ENCODE data around the gene ASCL5.

Gene ASCL5

DNA sequence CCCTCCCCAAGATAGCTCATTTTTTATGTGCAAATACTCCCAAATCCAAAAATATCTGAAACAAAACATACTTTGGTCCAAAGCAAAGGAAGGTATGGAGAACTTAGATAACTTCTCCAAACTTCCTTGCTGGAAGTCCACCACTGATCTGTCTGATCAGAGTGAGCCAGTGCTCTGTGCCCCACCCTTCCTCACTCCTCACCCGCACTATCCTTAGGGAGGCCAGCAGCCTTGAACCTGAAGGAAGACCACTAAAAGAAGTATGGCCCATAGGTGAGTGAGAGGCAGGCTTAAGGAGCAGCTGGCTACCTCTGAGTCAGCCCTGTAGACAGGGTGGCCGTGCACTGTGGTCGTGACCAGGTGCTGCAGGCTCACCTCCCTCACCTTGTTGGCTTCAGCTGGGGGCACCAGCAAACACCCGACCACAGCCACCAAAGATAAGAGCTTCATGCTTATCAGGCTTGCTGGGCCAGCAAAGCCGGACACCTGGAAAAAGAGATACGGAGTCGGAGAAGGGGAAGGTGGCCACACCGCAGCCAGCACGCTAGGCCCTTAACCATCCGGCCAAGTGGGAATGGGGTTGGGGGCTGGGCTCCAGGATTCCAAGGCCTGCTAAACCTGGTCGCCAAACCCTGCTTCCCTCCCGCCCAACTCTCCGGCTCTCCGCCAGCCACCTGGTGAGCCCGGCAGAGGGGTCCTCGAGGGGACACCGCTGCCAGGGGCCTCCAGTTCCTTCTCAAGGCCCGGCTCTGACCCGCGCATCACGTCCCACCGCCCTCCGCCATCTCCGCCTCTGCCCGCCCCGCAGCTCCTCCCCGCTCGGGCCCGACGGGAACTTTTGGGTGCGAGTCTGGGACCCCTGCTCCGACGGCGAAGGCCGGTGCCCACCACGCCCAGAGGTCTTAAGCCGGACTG is 26.7 kb upstream of the ASCL5 start:
- DNase-seq = no peak

- DNase-seq = no peak
Observed at GRCh38 chr1:201149400-201149799, 22.4 kb upstream of the ASCL5 start.

- DNase-seq = no peak
Observed at GRCh38 chr1:201147396-201148015, 20.5 kb upstream of the ASCL5 start.

DNA sequence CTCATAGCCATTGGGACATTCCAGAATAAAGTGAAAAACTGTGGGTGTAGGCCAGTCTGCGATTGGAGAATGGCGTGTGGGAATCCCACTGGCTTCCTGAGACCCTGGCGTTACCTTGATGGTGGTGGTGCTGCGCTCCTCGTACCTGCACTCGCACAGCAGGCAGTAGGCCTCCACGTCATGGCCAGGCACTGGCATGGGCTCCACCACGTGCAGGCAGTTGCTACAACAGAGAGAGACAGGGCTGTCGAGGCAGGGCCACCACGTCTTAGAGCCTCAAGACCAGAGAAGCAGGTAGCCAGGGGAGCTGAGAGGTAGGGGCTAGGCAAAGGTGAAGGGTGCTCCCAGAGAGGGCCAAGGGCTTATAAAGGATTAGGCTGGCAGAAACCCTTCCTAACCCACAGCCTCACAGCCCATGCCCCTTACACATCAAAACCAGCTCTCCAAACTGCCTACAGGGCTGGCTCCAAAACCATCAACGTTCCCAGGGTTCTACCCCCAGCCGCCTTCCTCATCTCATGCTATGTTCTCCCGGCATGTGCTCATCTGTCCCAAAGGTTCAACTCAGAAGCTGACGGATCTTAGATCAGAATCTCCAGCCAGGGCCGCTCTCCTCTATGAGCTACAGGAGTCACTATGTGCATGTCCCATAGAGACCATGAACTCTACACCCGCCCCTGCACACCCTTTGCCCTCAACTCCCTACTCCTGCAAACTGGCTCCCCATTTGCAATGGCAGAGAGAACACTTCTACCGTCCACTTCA is 19.8 kb upstream of the ASCL5 start:
- no peak for DNase-seq

- no peak for DNase-seq
Observed at GRCh38 chr1:201145816-201146215, 18.8 kb upstream of the ASCL5 start.

DNA sequence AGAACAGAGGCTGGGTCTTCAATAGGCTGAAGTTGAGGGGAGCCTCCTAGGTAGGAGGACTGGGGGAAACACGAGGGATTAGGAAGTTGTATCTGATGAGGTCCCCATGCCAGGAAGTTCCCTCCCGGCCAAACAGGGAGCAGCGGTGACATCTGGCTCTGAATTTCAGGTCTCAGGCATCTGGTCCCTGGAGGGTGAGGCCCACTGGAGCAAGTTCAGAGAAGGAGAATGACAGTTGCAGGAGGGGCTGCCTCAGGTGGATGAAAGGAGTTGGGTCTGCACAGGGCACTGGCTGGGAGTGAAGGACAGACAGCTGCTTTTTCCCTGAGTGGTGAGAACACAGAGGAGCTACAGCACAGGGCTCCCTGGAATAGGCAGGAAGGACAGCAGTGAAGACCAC is 18.1 kb upstream of the ASCL5 start:
- DNase-seq = no peak

- DNase-seq = no peak
Observed at GRCh38 chr1:201144701-201145100, 17.7 kb upstream of the ASCL5 start.

DNA sequence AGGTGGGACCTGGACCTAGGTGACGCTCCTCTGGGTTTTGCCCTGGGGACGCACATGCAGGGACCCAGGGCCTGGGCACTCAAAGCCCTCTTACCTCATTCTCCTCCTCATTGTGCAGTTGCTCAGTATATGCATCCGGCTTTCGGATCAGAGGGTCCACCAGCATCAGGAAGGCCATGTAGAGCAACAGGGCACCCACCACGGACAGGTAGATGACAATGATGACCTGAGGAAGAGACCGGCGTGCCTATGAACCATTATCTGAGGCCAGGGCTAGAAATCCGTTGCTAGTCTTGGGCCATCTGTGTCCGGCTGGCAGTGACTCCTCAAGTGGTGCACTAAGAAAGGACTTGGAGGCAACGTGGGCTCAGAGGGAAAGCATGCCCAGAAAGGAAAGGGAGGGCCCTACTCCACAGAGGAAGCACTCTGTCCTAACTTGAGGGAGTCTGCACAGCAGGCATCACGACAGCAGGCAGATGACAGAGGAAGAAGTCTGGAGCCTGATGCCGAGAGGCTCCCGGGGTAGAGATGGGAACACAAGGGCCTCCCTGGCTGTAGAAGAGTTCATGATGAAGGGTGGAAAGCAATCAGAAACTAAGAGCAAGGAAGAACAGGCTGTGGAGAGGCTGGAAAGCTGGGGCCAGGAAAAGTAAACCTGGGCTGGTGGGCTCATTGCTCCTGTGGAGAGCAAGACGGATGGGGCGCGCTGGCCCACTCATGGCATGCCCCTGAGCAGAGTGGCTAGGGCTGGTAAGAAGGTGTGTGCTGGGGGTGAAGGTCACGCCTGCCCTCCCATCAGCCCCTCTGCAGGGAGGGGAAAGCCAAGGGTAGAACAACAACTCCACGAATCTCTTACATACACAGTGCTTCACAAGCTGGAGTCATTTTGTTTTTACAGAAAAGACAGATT is 17.0 kb upstream of the ASCL5 start:
- no peak for DNase-seq

DNA sequence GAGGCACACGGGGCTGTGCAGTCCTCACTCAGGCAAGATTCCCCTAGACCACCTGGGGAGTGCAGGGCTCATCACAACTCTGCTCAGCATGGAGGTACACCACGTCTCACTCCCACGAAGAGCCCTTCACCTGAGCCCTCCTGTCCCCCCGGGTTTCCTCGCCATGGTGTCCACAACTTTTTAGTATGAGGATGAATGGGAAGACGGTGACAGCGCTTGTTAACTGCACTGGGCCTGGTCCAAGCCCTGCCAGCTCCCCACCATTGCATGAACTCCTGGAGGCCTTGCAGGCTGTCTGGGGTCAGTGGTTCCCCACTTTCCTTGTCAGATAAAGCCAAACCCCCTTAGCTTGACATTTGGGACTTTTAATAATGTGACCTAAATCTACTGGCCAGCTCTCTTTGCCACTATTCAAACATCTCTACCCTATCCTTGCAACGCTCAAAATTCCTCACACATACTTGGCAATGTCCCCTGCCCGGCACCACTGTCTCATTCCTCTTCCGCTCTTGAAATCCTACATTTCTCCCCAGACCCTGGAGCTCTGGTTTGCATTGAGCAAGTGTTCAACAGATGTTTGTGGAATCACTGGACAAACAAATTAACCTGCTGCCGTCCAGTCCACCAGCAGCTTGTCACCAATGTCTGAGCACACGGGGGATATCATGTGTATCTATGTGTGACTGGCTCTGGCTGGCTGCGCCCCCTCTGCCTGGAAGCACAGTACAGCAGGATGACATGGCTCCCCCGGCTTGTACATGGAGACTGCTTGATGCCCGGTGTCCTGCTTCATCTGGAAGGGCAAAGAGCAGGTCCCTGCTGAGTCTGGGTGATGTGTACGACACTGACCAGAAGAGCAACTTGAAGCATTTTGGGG is 16.1 kb upstream of the ASCL5 start:
- no peak for DNase-seq

DNA sequence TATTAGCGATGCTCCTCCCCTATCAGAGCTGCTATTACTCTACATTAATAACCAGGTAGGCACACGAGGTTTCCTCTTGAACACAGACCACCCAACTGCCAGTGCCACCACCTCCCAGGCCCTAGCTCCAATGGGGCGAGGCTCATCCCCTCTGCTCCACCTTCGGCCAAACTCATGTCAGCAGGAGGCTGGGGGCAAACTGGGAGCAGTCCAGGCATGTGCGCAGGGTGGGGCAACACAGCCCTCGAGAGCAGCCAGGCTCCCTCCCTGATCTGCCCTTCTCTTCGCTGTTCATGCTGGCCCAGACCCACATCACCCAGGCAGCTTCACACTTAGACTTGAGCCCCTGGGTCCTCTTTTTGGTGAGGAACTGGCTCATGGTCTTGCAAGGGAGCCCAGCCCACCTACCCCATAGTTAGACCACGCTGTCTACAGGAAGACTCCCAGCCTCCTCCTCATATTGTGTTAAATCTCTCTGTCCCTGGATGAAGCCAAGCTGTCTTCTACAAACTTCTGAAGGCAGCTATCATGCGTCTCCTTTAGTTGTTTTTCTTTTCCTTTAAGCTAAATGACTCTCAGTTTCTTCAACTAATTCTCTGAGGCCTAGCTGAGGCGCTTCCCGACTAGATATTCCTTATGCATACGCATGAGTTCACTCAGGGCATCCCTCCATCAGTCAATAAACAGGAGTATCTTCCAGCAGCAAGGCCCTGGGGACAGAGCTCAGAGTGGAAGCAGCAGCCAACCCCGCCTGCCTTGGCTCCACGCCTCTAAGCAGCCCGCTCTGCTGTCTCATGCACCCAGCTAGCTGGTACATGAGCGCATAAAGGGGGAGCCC is 15.2 kb upstream of the ASCL5 start:
- DNase-seq = no peak

DNA sequence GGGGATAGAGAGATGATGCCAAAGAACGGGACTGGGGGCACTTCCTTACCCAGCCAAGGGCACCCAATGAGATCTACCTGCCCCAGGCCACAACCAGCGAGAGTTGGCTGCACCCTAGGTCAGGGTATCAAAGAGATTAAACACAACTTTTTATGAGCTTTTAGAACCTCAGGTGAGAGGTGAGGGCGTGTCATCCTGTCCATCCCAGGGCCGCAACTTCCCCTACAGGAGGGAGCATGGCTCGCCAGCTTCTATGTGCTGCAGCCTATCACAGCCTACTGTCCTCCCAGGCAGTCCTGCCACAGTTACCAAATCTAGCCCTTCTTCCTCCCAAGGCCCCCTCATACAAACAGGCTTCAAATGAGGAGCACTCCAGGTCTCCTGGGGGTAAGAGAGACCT is 14.4 kb upstream of the ASCL5 start:
- no peak for DNase-seq

GRCh38 chr1:201140941-201141260 is 13.9 kb upstream of the ASCL5 start:
- no peak for DNase-seq

GRCh38 chr1:201140235-201140940 is 13.4 kb upstream of the ASCL5 start:
- DNase-seq = no peak

- no peak for DNase-seq
Observed at GRCh38 chr1:201139756-201140155, 12.8 kb upstream of the ASCL5 start.

DNA sequence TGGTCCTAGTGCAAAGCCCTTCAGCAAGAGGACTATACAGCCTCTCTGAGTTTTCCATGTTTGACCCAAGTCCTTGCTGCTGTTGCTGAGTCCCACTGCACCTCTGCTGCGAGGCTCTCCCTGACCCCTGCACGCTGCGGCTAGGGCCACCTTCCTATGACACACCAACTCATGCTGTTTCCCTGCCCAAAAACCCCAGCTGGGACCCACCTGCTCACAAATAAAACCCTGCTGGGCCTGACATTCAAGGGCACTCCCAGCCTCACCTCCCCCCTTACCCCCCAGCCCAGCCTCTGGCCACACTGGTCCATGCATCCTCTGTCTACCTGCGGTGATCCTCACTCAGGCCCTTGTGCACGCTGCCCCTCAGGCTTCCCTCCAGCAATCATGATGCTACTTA is 12.3 kb upstream of the ASCL5 start:
- no peak for DNase-seq

GRCh38 chr1:201138311-201138840 is 11.4 kb upstream of the ASCL5 start:
- no peak for DNase-seq

GRCh38 chr1:201137579-201138310 is 10.8 kb upstream of the ASCL5 start:
- DNase-seq = no peak

- DNase-seq = no peak
Observed at GRCh38 chr1:201137024-201137392, 10.0 kb upstream of the ASCL5 start.
